GF-D8 (cell line): ENCODE data around the gene HOATZ.

Source experiments
- DNase-seq: peaks from one replicate; lab custom pipeline; 2025; lab: John Stamatoyannopoulos, UW

The HOATZ gene

DNA sequence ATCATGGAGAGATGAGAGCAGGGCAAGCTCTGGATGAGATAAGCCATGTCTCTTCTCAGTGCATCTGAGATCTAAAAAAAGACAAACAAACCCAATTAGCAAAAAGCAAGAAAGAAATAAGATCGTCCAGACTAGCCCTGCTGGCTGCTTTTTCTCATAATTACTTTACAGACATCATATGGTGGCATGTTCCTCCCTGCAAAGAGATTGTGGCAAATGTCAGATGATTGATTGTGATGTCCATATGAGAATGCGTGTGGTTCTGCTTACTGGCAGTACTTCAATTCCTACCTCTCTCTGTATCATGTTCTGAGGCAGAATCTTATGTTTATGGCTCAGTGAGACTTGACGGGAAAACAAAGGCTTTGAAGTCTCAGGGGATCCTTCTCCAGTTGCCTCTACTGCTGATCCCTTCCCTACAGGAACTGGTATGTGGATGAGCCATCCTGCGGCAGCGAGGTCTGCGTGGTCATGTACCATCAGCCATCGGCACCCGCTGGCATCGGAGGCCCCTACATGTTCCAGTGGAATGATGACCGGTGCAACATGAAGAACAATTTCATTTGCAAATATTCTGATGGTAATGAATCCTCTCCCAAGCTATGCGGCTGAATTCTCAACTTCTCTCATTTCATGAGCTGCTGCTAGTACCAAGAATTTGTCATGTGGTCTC, 34.8 kb downstream of the HOATZ start:
- no peak for DNase-seq

DNA sequence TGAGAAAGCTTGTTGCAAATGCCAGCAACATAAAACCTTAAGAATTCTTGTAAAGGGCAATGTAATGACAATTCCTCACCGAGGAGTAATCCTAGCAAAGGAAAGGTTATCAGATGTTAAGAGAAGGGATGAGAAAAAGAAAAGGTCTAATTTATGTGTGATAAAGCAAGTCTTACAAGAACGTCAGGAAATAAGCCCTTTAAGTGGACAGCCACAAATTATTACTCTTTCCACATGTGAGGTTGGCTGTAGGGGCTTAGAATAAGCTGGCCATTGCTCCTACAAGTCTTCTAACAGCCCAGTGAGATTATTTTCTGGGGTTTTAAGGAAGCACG, 35.3 kb downstream of the HOATZ start:
- DNase-seq, result no peak

DNA sequence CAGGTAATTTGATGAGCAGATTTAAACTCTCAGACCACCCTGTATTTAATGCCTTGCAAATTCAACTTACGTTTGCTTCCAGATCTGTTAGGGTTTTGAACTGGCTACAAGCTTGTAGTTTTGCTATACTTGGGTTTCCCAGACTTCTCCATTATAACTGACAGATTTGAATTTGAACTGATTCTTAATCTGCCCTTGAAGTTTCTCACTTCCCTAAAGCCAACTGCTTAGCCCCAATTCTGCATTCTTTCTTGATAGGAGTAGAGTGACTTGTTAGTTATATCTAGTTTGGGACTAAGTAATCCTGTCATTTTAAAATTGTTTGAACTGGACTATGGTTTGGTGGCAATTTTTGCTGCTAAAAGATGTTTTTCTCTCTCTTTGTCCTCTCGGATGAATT, 35.7 kb downstream of the HOATZ start:
- DNase-seq, result no peak

DNA sequence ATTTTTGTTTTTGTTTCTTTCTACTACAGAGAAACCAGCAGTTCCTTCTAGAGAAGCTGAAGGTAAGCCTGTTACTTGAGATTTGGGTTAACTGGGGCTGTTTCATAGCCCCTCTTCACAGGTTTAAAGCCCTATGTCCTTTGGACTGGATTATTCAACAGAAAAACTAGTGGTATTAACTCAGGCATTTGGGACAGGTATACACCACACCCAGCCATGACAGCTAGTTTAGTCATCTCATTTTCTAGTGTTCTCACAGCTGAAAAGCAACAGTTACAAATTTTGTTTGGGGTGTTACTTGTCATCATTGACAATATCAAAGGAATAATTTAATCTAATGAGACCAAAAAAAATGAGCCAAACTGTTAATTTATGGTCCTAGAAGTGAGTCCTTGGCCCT, 40.0 kb downstream of the HOATZ start:
- DNase-seq, result no peak

DNA sequence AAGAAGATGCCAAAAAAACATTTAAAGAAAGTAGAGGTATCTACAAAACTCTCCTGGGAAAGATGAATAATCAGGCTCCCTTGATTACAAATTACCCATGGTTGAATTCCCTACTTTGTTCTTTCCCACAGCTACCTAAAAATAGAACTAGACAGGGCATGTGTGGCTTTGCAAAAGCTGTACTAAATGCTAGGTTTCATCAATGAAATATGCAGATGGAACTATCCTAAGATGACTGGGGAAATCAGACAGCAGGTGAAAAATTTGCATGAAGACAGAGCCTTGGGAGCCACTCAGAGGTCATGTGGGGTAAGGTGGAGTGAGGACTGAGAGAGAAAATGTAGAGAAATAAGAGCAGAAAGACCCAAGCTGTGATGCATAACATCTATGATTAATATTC, 40.7 kb downstream of the HOATZ start:
- DNase-seq, result no peak

DNA sequence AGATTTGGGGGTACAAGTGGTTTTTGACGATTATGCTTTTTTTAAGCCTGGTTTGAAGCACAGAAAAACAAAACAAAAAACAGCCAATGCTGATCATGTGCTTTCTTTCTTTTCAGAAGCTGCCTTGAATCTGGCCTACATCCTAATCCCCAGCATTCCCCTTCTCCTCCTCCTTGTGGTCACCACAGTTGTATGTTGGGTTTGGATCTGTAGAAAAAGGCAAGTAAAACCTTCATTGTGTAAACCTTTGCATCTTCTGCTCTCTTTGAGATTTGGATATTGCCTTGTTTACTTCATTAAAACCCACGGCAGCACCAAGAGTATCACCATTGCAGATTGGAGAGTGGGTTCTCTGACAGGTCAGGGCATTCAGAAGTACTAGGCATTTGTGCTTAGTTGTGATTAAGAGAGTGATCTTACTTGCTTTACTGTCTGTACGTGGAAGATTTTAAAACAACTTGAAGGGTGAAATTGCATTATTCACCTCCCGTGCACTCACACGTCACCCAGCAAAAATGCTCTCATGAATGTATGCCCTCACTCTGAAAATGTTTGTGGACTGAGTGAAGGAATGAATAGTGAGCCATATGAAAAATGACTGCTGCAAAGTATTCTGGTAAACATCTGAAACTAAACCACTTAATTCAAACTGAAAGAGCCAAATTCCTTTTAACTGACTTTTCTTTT, 43.0 kb downstream of the HOATZ start:
- no peak for DNase-seq

DNA sequence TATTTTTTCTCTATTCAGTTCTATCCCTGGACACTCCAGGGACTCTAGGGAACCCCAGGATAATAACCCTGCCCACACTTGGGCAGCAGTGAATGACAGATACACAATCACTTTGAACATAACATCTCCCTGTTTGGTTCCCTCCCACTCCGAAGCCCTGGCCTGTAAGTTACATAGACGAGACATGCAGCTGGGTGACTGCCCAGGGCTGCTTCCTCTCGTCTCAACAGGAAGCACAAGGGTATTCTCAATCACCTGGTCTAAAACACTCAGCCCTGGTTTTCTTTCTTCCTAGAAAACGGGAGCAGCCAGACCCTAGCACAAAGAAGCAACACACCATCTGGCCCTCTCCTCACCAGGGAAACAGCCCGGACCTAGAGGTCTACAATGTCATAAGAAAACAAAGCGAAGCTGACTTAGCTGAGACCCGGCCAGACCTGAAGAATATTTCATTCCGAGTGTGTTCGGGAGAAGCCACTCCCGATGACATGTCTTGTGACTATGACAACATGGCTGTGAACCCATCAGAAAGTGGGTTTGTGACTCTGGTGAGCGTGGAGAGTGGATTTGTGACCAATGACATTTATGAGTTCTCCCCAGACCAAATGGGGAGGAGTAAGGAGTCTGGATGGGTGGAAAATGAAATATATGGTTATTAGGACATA, 45.4 kb downstream of the HOATZ start:
- DNase-seq, result no peak

DNA sequence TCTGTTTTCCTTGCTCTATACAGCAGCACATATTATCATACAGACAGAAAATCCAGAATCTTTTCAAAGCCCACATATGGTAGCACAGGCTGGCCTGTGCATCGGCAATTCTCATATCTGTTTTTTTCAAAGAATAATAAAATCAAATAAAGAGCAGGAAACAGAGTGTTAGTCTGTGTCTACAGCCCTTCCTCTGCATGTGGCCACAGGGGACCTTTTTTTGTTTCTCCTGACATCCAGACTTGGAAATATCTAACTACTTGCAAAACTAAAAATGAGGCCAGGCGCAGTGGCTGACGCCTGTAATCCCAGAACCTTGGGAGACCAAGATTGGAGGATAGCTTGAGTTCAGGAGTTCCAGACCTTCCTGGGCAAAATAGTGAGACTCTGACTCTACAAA, 46.2 kb downstream of the HOATZ start:
- no peak for DNase-seq

DNA sequence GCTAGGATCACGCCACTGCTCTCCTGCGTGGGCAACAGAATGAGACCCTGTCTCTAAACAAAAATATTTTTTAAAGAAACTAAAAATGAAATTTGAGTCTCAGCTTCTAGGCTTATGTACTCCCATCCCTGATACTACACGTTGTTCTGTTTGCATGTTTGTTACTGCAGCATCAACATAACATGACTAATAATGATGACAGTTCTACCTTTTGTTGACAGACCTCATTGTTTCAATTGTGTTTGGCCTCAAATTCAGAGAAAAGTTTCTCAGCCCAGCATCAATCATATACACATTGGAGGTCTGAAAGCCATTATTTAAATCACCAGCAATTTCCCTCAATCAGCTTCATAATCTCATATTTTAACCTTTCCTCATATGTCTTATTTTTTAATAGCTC, 46.7 kb downstream of the HOATZ start:
- DNase-seq, result no peak

DNA sequence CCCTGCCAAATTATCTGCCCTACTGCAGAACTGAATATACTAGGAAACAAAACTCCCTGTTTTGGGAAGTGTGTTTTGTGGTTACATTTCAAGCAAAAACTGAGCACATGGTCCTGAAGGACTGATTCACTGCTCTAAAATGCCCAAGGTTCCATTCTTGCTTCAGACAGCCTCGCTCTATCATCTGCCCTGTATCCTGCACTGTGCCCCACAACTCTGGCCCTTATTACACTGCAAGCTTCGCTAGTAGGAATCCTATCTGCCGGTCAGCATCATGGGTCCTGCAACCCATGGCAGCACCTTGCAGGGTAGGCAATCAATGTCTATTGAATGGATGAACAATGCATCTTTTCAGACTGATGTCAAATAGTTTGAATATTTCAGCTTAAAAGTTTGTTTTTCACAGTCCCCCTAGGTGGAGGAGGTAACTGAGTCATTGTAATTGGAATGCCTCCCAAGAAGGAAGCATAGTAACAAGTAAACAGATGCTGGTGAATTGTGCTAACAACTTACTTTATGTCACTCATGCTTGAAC, 47.3 kb downstream of the HOATZ start:
- DNase-seq, result no peak

DNA sequence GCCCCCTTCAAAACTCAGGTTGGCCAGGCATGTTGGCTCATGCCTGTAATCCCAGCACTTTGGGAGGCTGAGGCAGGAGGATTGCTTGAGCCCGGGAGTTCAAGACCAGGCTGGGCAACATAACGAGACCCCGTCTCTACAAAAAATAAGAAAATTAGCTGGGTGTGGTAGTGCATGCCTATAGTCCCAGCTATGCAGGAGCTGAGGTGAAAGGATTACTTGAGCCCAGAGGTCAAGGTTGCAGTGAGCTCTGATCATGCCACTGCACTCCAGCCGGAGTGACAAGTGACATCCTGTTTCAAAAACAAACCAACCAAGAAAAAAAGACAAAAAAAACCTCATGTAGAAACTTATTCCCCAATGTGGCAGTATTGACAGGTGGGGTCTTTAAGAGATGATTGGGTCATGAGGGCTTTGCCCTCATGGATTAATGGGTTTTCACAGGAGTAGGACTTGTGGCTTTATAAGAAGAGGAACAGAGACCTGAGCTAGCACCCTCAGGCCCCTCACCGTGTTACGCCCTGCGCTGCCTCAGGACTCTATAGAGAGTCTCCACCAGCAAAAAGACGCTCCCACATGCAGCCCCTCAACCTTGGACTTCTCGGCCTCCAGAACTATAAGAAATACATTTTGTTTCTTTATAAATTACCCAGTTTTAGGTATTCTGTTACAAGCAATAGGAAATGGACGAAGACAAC, 48.3 kb downstream of the HOATZ start:
- no peak for DNase-seq

DNA sequence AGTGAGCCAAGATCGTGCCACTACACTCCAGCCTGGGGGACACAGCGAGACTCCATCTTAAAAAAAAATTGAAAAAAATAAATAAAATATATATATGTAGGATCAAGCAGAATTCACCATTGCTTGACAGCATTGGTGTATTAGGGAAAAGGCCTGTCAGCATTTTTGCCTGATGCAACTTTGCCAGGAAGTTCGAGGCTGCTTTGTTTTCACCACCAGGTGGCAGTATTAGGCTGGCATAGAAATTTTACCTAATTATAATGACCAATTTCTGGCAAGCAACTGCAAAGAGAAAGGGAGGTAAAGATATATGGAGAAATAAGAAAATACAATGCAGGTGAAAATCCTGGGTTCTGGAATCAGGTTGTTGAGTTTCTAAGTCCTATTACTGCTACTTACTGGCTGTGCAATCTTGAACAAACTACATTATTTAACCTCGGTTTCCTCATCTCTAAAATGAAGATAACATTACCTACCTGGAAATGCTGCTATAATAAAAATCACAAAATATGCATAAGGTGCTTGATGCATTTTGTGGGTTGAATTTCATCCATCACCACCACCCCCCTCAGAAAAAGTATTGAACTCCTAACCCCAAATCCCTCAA, 50.6 kb downstream of the HOATZ start:
- peak; percentile 62 for DNase-seq

DNA sequence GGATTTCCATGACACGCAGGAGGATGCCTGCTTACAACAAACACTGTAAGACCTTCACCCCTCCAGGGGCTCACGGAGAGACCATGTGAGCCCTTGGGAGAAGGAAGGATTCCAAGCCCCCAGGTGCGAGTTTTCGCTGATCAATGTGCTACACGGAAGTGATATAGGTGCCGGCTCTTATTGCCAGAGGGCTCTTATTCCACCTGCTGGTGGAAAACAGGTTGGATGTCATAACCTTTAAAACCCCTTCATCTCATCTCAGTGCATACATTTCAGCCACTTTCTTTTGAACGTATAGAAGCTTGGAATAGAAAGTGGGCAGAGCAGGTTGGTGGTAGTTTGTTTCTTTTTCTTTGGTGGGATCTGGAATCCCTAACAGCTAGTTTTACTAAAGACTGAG, 51.7 kb downstream of the HOATZ start:
- no peak for DNase-seq

DNA sequence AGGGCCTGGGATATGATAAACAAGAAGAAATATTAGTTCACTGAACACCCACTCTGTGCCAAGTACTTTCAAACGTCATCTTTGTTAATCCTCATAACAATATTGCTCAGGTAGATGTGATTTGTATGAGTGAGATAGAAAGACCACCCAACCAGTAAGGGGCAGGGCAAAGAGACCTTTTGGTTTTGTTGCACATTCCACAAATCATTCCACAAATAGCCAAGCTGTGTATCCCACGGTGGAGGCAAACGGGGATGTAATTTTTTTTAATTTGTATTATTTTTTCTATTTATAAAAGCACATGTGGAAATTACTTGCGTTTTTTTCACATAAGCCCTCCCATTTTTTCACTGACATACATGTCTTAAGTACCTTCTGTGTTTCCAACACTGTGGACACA, 54.9 kb downstream of the HOATZ start:
- no peak for DNase-seq

DNA sequence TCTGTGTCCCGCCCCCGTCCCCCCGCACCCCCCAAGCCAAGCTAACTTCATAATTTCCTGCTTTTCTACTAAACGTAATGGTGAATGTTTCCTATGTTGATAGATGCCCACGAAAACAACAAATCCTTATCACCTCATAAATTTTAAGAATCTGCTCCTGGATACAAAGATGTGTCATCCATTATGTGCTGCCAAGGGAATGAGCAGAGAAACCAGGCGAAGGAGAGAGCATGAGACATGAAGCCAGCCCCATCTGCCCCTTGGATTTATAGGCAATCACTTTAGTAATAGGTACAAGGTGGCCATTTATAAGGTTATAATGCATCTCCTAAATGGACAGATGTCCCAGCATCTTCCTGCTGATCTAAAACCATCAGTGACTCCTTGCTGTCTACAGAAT, 56.2 kb downstream of the HOATZ start:
- DNase-seq, result no peak

DNA sequence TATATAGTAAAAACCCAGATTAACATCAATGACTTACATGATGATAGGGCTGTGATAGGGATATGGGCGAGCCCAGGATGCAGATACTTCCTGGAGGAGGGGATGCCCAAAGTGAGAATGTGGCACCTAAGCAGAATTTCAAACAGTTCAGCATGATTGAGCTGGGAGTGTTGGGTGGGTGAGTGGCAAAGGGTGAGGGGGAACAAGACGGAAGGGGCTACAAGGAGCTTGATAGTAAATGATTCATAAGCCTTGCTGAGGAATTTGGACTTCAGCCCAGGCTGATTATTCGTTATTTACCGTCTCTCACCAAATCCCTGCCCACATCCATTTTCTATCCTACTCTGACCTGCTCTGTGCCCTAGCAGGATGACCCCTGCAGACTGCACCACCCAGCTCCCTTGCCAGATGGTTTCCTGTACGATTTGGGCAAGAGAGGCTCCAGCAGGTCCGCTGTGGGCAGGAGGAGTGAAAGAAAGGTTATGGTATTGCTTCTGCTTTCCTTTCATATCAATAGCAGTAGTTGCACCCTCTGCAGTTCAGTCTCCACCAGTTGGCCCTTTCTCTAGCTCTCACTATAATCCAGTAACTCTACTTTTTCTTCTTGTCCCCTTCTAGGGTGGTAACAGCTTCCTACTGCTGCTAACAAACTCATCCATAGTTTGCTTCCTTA, 57.4 kb downstream of the HOATZ start:
- no peak for DNase-seq

DNA sequence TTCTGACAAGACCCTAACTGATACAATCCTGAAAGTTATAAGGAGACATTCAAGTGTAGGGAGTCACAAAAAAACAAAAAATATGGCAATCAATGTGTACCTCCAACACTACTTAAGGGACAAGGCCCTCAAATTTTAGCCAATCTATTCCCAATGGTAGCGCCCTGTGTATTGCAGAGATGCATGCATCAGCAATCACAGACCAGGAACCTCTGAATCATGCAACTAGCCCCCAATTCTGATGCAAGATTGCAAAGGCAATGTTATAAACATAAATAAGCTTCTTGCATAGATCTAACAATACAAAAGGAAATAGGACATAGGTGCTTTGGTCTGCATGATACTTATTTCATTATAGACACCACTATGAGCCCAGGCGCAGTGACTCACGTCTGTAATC, 58.0 kb downstream of the HOATZ start:
- no peak for DNase-seq

DNA sequence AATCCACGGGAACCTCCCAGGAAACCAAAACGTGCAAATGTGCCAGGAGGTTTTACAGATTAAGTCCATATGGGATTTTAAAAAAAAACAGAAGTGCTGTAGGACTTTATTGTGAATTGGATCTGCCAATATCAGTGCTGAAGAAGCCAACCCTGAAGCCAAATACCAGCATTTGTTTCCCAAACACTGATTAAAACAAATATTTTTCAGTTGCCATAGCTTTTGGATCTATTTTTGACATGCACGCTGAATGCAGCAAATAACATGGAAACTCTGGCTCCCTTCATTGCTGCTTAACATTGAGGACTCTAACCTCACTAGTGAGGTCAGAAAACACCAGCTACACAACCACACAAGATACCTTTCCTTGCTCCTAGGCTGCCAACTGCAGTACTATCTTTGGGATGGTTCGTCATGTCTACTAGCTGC, 59.3 kb downstream of the HOATZ start:
- DNase-seq, result no peak

DNA sequence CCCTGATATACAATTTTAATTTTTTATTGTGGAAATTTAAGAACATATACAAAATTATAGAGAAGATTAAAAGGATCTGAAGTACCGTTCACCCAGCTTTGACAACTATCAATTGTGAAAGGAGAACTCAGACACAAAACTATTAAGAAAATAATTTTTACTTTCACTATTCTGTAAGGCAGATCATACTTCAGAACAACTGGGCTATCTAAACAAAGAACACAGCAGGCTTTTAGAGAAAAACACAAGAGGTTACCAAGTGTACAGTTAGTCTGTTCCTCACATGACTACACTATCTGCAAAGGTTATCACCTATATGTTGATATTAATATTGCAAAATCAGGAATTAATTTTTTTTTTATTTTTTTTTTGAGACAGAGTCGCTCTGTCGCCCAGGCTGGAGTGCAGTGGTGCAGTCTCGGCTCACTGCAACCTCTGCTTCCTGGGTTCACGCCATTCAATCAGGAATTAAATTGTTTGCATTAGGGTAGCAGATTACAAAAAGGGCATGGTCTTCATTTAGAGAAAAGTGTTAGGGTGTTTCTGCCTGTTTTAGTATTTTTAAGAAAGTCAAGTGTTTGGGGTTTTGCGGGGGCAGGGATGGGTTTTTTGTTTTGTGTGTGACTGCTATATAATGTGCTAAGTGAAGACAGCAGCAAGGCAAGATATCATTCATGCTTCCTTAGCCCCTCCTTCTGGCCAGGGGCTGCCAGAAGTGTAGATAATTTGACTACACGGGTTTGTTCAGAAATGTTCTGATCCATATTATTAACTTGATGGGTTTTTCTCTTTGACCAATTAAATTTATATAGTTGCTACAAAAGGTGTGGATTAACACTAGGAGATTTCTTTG, 60.0 kb downstream of the HOATZ start:
- DNase-seq, result no peak

DNA sequence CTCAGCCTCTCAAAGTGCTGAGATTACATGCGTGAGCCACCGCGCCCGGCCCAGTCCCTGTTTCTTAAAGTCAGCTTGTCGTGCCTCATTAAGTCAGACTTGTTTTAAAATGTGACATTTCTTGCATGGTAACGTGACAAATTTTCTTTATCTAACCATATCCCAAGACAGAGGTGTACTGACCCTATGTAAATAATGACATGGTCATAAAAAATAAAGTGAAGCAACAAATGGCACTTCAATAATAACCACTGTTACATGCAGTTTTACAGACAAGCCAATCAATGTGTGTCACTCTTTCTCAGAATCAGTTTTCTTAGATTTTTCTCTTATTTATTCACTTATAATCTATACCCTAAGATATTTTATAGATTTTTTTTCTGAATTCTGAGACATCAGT, 61.2 kb downstream of the HOATZ start:
- DNase-seq, result no peak

DNA sequence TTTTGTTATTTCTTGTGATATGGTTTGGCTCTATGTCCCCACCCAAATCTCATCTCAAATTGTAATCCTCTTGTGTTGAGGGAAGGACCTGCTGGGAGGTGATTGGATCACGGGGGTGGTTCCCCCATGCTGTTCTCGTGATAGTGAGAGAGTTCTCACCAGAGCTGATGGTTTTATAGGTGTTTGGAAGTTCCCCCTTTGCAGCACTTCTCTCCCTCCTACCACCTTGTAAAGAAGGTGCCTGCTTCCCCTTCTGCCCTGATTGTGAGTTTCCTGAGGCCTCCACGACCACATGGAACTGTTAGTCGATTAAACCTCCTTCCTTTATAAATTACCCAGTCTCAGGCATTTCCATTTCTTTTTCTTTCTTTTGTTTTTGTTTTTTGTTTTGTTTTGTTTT, 63.2 kb downstream of the HOATZ start:
- DNase-seq, result no peak
